Activated CD8-positive, alpha-beta memory T cell treated with anti-CD3 and anti-CD28 coated beads for 36 hours (primary cell): ENCODE results near the gene PTPRN2. TPM values are rescaled to one million over a fixed set of nuclear protein-coding genes. Genes with fewer than 3 reads are reported as not detected.

Experiments used
- CTCF ChIA-PET: fragments of 350-600 bp; sonication (Branson Sonifier 250); formaldehyde crosslinking; loops from one replicate; lab custom pipeline; 2021; ENCODE audit warnings: antibody characterized with exemption; lab: Charles Lee
- POLR2A ChIA-PET: fragments of 350-600 bp; sonication (Branson Sonifier 250); formaldehyde crosslinking; loops from one replicate; lab custom pipeline; 2021; ENCODE audit warnings: antibody characterized with exemption; lab: Charles Lee
- total RNA-seq, 2 experiments: library from RNA; stranded (reverse); gene quantifications; one replicate each; pipeline ENCODE4 v1.2.3, GENCODE V29; 2021

The PTPRN2 gene
- total RNA-seq, 2 experiments from 2014 or later: 0.36 to 0.44 TPM

DNA sequence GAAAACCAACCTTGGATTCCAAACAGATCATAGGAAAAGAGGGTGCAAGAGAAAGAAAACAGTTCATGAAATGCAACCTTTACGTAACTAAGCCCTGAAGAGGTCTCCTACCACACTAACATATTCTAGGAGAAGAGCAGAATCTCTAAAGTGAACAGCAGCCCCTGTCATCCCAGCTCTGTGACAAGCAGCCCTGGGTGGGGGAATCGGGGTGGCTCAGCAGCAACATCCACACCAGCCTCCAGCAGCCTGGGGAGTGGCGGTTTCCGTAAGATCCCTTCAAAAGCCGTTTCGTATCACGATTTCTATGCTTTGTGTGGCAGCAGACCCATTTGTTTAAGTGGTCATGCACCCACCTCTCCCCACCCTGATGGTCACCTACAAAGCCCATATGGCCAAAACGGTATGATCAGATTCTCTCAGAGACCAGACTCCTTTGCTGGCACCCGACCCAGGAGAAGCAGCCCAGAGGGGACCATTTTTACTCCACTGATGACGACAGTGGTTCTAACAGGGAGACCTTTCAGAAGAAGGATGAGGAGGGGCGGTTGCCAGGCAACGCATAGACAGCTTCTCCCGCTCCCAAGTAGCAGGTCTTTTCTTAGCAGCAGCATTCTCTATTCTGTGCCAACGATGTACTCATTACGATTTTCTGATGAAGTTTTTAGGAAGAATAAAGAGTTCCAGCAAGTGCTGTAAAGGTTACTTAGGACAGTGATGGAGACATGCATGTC lies 950.2 kb downstream of the PTPRN2 start:
- ChIA-PET CTCF (no interaction called here), POLR2A (no interaction called here)

DNA sequence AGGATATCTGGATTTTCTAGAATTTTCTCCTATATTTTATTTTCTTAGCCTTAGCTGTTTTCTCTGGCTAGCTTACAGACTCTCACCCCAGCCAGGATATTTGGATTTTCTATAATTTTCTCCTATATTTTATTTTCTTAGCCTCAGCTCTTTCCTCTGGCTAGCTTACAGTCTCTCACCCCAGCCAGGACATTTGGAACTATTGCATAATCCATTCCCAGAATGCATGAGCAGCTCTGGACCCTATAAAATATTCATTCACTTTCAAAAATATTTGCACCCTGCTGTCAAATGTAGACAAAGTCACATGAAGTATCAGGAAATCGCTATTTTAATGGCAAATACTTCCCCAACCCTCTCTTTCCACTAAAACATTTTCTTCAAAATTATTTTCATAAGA lies 952.0 kb downstream of the PTPRN2 start:
- ChIA-PET POLR2A (no interaction called here), CTCF (no interaction called here)

DNA sequence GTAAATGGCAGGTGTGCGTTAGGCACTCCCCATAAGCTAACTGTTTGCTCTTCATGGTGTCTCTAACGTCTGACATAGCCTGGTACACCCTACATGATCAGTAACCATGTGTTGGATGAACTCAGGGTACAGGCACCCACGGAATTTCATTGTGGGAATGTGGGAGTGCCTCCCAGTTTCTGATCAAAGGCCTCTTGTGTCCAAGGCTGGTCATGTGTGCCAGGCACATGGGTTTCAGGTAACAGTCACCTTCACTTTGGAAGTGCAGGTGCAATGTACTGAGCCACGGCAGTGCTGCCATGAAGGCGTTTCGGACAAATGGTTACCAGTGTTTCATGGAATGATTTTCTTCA lies 952.5 kb downstream of the PTPRN2 start:
- POLR2A ChIA-PET: no interaction called here
- CTCF ChIA-PET: no interaction called here

DNA sequence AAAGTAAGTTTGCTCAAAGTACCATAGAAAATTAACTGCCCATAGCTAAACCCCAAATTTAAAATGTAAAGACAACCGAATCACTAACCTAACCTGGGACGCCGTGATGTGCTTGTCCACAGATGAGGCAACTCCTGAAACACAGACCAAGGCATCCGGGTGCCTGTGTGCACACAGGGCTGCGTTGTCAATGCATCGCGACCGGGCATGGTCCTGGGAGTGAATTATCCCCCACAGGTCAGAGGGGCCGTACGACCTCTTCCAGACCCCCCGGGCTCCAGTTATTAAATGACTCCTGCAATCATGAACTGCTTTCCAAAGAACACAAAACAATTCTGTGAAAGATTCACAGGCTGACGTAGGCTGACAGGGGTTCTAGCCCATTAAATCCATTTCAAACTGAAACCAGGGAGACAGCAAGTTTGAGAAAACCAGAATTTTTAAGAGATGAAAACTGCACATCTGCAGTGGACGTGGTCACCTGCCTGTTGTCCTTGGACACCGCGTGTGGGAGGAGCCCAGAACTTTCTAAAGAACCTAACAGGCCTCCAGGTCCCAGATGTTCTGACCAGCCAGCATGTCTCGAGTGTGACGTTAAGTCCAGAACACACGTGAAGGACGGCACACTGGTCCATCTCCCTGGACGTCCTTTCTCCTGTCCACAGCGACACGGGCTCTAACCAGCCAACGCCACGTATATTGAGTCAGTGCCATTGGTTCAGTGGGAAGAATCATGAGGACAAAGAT lies 953.0 kb downstream of the PTPRN2 start:
- CTCF ChIA-PET: no interaction called here
- POLR2A ChIA-PET: no interaction called here

DNA sequence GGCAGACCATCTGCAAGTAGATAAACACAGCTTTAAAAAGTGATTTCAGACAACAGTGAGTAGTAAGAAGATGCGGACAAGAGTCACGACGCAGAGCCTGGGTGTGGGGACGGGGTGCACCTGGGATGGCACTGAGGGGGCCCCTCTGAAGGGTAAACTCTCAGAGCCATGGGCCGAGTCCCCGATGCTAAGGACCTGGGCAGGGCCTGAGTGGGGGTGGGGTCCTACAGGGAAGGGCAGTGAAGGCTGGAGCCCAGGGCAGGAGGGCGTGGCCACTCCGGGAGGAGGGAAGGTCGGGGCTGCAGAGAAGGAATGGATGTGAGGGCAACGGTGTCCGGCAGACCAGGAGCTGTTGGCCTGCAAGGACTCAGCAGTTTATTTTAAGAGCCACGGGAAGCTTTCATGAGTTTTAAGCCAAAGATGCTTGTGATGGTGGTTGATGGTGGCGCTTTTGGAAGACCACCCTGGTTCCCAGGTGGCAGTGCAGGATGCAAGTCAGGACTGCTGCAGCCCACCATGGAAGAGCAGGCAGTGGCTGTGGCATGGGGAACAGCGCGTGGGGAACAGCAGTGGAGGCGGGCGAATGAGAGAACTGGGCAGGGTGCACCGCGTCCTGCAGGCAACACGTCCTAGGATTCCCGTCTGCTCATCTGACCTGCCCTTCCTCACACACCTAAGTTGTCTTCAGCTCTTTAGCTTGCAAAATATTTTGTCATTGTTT lies 954.0 kb downstream of the PTPRN2 start:
- CTCF ChIA-PET: interaction anchor here (1.6 kb wide), 1 partner anchor 10 kb away, joined by 3 read pairs; no protein-coding TSS in a partner anchor

DNA sequence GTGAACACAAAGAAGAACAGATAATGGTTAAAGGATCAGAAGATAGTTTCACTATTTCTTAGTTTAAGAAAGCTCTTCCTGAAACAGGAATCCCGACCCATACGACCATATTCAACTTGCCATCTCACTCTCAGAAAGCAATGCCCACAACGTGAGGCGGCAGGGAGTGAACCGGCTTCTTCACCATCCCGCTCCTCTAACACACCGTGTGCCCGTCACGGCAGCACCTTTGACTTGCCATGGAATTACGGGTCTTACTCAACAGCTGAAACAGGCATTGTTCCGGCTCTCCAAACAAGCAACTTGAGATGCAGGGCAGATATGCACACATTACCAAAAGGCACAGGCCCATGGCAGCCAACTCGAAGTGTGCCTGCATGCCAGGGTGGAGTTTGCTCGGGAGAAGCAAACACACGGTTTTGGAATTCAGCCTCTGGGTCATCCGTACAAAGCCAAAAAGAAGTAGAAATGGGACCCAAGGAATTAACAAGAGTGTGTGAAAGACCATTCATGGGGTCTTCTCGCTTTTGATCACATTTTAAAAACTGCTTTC lies 957.2 kb downstream of the PTPRN2 start:
- CTCF ChIA-PET: no interaction called here
- POLR2A ChIA-PET: no interaction called here

More for the DNA sequence above, 954.0 kb downstream of the PTPRN2 start:
- POLR2A ChIA-PET: no interaction called here

DNA sequence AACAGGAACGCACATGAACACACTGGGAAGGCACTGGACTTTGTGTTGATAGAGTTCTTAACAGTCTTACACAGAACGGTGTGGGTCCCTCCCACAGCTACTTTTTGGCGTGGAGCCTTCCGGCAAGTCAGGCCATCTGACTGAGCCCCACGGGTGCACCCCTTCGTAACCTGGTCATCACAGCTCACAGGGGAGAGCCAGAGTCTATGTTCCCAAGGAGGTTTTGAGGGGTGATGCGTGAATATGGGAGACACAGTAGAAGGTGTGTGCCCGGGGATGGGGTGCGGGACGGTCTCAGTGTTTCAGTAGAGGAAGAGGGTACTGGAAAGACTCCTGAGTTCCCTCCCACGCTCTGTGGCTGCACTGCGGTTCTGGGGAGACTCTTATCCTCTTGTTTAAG lies 959.2 kb downstream of the PTPRN2 start:
- POLR2A ChIA-PET: no interaction called here
- CTCF ChIA-PET: no interaction called here

DNA sequence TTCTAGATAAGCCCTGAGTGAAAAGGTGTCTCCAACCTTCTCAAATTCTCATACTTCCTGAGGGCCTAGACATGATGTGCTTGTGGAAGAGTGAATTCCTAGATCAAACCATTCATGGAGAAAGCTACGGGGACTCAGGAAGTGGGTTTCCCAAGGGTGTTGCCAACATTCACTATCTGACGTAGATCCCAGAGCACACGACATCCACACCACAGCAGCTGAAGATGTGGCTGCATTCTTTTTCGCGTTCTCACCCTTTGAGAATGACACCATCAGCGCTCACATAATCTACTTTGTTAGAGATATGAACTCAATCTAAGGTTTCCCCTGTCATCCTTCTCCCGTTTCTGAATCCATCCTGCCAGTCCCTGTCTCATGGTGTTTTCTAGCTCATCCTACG lies 960.0 kb downstream of the PTPRN2 start:
- ChIA-PET POLR2A (no interaction called here), CTCF (no interaction called here)

DNA sequence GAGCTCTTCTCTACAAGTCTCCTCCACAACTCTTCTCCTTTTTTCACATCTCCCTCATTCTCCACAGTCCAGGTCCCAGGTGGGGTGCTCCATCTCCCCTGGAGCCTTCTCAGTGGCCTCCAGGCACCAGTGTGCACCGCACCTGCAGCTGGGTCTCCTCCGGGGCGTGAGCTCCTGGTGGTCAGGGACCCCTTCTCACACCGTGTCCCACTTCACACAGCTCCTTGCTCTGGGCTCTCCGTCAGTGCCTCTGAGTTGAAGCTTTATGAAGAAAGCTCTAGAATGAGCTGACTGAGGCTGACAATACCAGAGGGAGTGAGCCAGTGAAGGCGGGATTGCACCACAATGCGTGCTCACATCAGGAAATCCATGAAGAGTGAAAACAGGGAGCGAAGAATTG lies 960.6 kb downstream of the PTPRN2 start:
- CTCF ChIA-PET: no interaction called here
- POLR2A ChIA-PET: no interaction called here

DNA sequence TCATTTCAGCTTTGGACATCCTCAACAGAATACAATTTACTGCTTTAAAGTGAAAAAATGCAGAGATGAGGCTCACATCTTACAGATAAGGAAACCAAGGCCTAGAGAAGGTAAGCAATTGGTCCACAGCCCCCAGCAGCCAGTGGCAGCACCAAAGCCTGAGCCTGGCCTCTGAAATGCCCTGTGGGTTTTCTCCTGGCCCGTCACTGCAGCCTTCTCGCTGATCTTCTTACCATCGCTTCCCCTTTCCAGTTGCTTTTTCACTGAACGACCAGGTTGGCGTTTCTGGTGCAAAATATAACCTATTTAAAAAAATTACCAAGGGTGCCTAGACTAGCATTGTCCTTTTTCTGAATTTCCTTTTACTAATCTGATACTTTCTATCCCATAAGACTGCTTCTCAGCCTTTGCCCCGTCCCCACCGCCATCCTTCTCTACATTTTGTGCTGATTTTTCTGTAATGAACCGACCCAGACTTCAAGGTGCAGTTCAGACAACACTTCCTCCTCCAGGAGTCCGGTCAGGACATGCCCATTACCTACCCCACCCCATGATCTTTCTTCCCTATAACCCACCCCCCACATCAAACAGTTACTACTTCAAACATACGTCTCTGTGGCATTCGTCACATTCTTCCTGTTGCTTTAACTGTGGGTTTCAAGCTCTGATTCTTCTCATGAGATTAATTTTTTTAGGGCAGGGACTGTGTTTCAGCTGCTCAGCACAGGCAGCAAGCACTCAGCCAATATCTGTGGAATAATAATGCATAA lies 961.5 kb downstream of the PTPRN2 start:
- ChIA-PET CTCF (no interaction called here), POLR2A (no interaction called here)

DNA sequence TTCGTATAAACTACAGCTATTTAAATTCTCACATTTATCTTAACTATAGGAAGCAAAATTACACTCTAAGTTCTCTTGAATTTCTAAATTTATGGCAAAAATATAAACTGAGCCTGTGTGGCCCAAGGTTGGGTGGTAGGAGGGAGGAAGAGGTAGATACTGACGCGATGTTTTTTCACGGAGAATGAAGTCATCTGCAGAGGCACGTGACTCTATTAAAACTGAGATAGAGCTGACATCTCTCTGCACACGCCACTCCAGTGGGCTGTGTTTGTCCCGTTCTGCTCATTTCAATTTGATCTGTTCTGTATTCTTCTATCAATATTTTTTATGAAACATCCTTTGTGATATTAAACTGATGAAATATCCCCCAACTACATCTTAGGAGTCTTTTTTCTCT lies 964.1 kb downstream of the PTPRN2 start:
- CTCF ChIA-PET: interaction anchor here (1.0 kb wide), 1 partner anchor 10 kb away, joined by 3 read pairs; no protein-coding TSS in a partner anchor
- POLR2A ChIA-PET: no interaction called here

DNA sequence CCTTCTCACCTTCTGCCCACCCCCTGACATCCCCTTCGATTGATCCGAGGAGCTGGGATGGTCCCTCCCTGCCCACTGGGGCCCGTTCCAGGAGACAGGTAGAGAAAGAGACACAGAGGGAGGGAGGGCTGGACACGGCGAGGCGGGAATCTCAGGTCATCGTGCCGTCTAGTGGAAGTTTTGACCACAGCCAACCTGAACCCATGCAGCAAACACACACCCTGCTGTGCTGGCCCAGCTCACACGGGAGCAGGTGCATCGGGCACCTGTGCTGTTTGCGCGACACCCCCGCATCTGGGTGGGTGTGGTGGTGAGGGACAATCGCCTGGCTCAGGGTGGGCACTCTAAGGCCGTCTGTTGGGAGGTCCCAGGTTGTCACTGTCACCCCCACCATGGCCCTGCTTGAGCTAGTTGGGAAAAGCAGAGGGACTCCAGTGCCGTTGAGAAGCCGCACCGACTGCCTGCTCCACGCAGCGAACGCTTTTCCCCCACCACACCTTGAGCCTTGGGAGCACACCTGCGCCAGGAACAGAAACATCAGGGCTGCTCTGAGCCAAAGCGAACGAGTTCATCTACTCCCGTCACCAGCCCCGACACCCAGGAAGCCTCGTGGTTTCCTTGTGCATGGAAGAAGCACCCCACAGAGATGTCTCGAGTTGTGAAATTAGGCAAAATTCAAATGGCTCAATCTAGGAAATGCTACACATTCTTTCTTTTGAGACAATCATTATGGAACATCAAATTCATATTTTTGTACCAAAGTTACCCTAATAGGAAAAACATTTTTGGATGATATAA lies 965.0 kb downstream of the PTPRN2 start:
- CTCF ChIA-PET: interaction anchor here (1.0 kb wide), 1 partner anchor 11 kb away, joined by 3 read pairs; no protein-coding TSS in a partner anchor
- POLR2A ChIA-PET: no interaction called here

DNA sequence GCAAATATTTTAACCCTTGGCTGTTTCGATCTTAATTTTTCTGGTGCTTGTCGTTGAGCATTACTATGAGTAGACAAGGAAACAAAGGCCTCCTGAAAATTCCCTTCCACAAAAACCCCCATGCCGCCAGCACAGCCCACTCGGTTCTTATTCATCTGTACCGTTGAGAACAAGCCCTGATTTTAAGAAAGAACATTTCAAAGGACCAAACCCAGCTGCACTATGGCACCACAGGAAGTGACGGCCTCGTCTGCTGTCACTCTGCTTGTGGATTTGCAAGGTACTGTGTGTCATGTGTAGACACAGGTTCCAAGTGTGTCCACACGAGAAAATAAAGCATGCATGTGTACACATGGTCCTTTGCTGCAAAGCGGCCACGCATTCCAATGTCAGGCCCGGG lies 965.6 kb downstream of the PTPRN2 start:
- ChIA-PET CTCF (no interaction called here), POLR2A (no interaction called here)

DNA sequence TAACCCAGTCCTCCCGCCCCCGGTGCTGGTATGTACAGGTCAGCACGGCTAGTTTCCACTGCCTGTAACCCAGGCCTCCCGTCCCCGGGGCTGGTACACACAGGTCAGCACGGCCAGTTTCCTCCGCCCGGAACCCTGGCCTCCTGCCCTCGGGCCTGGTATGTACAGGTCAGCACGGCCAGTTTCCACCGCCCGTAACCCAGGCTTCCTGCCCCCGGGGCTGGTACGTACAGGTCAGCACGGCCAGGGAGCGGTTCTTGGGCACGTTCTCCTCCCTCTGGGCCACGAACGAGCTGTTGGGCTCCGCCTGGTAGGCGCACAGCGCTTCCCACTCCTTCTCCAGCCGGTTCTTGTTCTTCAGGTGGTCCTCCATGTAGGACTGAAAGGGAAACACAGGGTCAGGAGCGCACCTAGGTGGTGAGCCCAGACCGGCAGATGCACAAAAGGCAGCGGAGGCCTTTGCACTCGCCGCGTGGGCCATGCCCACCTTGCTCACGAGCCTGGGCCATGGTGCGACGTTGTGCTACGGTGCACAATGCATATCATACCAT lies 966.4 kb downstream of the PTPRN2 start:
- ChIA-PET CTCF (no interaction called here), POLR2A (no interaction called here)

DNA sequence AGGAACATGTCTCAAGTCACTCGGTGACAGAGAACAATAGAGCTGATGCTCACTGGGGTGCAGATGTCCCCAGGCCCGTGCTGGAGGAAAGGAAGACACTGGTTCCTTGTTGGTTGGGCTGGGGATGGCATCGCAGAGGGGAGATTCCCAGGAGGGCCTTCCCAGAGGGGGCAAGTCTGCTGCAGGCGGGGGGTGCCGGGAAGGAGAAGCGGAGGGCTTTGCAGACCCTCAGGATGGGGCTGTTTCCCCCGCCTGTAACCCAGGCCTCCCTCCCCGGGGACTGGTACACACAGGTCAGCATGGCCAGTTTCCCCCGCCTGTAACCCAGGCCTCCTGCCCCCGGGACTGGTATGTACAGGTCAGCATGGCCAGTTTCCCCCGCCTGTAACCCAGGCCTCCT lies 967.0 kb downstream of the PTPRN2 start:
- ChIA-PET CTCF (no interaction called here), POLR2A (no interaction called here)

DNA sequence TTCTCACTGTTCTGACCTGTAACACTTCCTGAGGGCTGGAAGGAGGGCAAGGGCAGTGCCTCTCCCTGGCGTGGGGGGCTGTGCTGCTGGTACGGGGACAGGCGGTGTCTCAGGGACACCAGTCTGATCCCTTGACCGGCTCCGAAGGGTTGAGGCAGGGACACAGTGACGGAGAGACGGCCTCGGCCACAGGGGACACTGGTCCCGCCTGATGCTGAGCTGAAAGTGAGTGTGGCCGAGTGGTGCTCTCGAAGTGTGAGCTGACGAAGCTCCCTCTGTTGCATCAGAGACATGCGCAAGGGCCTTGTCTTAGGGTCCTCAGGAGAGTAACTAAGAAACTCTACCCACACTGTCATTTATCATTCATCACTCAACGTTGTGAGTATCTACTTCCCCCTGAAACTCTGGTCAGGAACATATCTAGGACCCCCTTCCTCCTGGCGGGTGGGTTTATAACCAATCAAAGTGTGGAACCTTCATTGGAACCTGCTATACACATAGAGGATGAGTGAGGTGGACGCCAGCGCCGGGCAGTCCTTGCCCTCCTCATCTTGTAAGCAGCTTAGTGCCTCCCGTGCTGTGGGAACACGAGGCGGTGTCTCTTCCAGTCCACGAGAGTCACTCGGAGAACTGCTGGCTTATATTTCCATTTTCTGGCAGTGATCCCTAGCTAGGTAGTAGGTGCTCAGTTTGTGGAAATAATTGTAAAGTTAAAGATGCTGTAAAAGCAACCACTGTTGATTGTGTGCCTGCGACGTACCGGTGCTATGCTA lies 967.7 kb downstream of the PTPRN2 start:
- CTCF ChIA-PET: no interaction called here
- POLR2A ChIA-PET: no interaction called here

DNA sequence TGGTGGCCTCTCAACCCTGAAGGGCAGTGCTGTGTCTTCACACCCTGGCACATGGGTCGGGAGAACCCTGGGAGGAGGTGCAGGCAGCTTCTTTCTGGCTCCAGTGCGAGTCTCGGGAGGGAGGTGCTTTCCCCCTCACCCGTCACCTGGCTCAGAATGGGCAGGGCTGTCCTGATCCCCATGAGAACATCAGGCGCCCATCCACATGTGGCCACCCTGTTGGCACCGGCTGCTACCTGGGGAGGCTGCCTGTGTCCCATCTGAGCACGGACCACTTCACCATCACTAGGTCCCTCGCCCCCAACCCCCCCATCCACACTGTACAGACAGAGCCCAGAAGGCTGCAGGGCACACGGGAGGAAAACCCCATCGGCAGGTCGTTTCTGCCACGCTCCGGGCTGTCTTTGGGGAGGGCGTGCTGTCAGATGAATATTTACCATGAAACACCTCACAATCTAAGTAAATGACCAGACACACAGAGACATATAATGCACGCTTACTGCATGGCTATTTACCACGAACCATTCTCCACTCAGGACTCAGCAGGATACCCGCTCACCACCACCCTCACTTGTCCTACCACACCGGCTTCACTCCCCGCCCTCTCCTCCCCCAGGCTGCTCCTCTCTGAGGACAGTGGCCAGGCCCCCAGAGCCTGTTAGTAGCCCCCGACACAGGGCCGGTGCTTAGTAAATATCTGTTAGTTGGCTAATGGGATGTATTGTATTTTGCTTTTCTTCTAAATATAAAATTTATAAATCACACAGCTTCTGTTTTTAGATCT lies 968.6 kb downstream of the PTPRN2 start:
- CTCF ChIA-PET: no interaction called here
- POLR2A ChIA-PET: no interaction called here
